Measurements from ENCODE around the gene REEP2.
"Not testable (repeated sequence)": the region's sequence is repeated elsewhere in the genome, so short reads cannot be mapped to it uniquely, and the experiment has no call there.

Gene REEP2

GRCh38 chr5:138466125-138466899 is 27.5 kb downstream of the REEP2 start:
- peak; percentile 50 to 57 for DNase-seq

- DNase-seq = no peak
Observed at GRCh38 chr5:138466900-138467710, 28.2 kb downstream of the REEP2 start.

DNA sequence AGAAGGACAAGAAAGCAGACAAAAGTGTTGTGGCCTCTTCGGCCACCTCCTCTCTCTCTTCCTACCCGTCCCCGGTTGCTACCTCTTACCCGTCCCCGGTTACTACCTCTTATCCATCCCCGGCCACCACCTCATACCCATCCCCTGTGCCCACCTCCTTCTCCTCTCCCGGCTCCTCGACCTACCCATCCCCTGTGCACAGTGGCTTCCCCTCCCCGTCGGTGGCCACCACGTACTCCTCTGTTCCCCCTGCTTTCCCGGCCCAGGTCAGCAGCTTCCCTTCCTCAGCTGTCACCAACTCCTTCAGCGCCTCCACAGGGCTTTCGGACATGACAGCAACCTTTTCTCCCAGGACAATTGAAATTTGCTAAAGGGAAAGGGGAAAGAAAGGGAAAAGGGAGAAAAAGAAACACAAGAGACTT is 28.9 kb downstream of the REEP2 start:
- no peak for DNase-seq

- no peak for DNase-seq
Observed at GRCh38 chr5:138468133-138468965, 29.5 kb downstream of the REEP2 start.

DNA sequence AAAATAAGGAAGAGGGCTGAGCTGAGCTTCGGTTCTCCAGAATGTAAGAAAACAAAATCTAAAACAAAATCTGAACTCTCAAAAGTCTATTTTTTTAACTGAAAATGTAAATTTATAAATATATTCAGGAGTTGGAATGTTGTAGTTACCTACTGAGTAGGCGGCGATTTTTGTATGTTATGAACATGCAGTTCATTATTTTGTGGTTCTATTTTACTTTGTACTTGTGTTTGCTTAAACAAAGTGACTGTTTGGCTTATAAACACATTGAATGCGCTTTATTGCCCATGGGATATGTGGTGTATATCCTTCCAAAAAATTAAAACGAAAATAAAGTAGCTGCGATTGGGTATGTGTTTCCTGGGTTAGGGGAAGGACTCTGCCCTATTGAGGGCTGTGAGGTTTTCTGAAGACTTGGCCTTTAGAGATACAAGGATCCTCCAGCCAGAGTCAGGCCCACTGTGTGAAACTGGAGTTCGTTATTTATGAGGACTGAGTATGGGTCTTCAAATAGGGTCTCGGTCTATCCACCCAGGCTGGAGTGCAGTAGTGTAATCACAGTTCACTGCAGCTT is 30.2 kb downstream of the REEP2 start:
- DNase-seq = no peak

DNA sequence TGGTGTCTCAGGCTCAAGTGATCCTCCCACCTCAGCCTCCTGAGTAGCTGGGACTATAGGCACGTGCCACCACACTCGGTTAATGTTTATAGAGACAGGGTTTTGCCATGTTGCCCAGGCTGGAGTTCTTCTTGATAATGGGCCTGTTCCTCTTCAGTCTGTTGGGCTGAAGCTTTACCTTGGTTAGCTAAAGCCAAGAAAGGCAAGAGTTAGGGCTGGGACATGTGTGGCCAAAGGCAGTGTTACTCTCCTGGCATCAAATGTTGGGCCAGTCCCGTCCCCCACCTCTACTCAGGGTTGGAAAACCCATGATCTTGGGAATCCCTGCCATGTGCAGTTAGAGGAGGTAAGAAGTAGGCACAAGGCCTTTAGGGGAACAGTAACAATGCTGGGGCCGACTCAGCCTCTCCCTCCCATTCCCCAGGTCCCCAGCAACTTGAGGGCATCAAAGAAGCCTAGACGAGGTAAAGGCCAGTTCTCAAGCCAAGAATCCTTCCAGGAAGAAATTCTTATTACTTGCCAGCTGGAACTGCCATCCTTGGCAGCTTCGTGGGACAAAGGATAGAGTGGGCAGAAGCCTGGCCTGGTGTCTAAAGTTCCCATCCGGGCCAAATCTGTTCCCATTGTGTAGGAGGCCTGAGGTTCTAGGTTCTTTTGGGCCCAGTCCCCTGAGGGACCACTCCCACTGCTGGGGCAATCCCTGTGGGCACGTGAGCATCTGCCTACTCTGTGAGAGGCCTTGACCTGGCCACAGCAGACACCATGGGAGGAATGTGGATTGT is 30.9 kb downstream of the REEP2 start:
- DNase-seq = no peak

DNA sequence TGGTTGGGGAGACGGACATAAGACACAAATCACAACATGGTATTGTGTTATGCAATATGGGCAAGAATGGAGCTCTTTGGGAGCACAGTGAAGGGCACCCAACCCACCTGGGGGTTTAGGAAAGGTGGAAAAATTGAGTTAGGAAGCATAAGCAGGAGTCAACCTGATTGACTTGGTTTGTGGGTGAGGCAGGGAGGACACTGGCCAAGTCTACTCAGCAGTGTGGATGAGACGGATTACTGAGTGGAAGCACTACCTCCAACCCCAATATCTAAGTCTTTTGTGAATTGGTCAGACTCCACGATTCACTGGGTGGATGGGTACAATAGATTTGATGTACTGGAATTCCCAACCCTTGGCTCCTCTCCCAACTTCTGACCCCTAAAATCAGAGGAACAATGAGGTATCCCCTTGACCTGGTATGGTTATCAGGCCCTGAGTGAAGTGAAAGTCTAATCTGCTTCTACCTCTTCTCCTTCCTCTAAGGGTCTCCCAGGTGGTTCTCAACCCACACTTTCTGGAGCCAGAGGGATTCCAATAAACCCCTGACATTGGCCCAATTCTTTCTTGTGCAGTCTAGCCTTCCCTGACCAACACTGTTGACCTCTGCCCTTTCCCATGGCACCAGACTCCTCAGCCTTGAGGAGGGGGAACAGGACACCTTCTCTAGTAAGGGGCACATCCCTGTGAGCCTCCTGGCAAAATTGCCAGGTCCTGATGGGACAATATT is 31.6 kb downstream of the REEP2 start:
- DNase-seq = no peak

DNA sequence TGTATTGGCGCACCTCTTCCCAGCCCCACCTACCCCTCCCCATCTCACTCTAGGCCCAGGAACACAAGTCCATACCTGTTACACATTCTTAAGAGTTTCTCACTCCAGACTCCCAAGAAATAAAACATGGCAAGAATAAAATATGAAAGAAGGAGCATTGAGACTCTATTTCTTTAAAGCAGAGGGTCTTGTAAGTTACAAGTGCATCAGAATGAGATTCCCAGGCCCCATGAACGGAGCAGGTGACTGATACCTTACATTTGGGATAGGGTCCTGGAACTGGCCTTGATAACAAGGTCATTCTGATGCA is 32.1 kb downstream of the REEP2 start:
- no peak for DNase-seq

DNA sequence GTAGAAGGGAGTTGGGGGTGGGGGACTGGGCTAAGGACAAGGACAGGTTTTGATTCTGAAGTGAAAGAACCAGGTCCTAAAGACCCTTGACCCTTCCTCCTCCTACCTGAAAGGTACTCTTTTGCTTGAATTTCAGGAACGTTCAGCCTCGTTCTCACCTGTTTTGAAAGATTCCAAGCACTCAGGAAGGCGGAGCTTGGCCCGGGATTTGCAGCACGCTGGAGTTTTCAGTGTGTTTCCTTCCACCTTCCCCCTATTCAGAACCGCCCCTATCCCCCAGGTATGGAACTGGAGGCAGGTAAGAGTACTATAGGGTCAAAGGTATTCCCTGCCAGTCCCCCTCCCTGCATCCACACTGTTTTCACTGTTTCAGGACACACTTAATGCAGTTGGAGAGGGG is 33.5 kb downstream of the REEP2 start:
- no peak for DNase-seq

DNA sequence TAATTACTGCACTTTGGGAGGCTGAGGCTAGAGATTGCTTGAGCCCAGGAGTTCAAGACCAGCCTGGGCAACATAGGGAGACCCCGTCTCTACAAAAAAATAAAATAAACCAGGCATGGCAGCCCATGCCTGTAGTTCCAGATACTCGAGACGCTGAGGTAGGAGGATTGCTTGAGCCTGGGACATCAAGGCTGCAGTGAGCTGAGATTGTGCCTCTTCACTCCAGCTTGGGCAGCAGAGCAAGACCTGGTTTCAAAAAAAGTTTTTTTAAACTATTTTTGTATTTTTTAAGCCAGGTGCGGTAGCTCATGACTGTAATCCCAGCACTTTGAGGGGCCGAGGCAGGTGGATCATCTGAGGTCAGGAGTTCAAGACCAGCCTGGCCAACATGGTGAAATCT is 34.3 kb downstream of the REEP2 start:
- not testable (repeated sequence) for DNase-seq

DNA sequence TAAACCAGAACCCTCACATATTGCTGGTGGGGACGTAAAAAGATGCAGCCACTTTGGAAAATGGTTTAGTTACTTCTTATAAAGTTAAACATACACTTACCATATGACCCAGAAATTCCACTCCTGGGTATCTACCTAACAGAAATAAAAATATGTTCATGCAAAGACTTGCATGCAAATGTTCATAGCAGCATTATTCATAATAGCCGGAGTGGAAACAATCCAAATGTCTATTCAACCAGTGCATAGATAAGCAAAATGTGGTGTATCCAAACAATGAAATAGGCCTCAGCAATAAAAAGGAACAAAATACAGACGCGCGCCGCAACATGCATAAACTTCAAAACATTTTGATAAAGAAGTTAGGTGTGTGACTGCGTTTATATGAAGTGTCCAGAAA is 38.1 kb downstream of the REEP2 start:
- DNase-seq = no peak

DNA sequence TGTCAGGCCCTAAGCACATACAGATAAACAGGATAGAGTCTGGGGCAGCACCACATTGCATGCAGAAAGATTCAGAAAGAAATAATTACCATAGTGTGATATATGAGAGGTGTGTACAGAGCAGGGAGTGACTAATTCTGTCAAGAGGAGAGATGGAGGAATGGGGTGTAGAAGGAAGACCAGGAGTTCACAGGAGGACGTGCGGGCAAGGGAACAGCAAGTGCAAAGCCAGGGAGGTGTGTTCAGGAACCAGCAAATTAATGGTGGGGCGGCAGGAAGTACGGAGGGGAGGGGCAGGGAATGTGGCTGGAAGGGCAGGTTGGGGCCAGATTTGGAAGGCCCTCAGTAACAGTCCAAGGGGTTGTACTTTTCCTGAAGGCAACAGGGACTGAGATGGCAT is 43.8 kb downstream of the REEP2 start:
- DNase-seq = no peak

DNA sequence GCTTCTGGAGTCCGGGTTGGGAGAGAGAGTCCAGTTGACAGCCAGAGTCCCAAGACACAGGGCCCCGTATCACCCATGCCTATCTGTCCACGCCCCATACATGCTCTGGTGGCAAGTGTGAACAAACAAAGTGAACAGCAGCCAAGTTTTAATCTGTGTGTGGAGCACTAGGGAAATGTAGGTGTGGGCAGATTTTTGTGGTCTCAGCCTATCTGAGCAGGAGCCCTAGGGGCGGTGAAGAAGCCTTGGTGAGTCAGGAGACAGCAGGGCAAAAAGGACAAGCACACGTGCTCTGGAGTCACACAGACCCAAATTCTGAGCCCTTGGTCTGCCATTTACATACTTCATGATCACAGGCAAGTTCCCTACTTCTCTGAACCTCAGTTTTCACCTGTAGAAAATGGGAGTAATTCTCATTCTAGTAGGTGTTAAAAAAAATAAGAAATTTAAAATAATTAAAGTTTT is 49.7 kb downstream of the REEP2 start:
- no peak for DNase-seq

GRCh38 chr5:138489683-138490061 is 50.8 kb downstream of the REEP2 start:
- no peak for DNase-seq

GRCh38 chr5:138490648-138491283 is 51.9 kb downstream of the REEP2 start:
- no peak for DNase-seq

DNA sequence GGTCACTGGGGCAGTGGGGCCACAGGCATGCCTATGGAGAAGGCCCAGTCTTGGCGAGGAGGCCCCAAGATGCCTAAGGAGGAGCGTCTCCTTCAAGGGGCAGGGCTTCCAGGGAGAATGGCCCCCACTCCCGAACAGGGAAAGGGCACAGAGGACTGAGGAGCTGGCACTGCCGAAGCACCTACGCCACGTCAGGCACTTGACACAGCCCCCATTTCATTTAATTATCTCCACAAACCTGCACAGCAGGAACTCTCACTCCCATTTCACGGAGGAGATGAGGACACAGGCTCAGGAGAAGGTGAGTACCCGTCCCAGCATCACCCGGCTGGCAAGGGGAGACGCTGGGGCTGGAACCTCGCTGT is 52.4 kb downstream of the REEP2 start:
- DNase-seq = no peak

- peak; percentile 81 to 87 for DNase-seq
Observed at GRCh38 chr5:138491669-138492559, 53.1 kb downstream of the REEP2 start.

- peak in 1 of 2 experiments; percentile 32 for DNase-seq
Observed at GRCh38 chr5:138492560-138493045, 53.7 kb downstream of the REEP2 start.

DNA sequence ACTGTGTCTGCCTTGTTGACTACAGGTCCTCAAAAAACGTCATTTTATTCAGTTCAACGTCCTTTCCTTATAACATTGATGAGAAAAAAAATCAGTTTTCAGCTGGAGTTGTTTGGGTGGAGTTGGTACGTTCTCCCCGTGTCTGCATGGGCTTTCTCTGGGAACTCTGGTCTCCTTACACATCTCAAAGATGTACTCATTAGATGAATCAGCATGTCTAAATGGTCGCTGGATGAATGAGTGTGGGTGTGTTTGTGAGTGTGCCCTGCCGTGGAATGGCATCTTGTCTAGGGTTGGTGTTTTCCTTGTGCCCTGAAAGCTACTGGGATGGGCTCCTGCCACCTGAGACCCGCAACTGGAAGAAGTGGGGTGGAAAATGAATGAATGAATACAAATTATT is 56.5 kb downstream of the REEP2 start:
- no peak for DNase-seq
